ENCODE data around the gene PNMA6E.

PNMA6E gene

GRCh38 chrX:153434801-153435200, 33.7 kb upstream of the PNMA6E start:
- FAIRE-seq = no peak

- no peak for FAIRE-seq
Observed at GRCh38 chrX:153433781-153434285, 32.7 kb upstream of the PNMA6E start.

- FAIRE-seq = no peak
Observed at GRCh38 chrX:153433161-153433680, 32.1 kb upstream of the PNMA6E start.

- FAIRE-seq = no peak
Observed at GRCh38 chrX:153430796-153431195, 29.6 kb upstream of the PNMA6E start.

GRCh38 chrX:153426204-153426603, 25.1 kb upstream of the PNMA6E start:
- FAIRE-seq = no peak

- no peak for FAIRE-seq
Observed at GRCh38 chrX:153423652-153424051, 22.5 kb upstream of the PNMA6E start.

GRCh38 chrX:153421856-153422255, 20.7 kb upstream of the PNMA6E start:
- FAIRE-seq = no peak

- FAIRE-seq = no peak
Observed at GRCh38 chrX:153420851-153421599, 19.9 kb upstream of the PNMA6E start.

- FAIRE-seq = no peak
Observed at GRCh38 chrX:153417637-153418036, 16.5 kb upstream of the PNMA6E start.

- no peak for FAIRE-seq
Observed at GRCh38 chrX:153416781-153417450, 15.8 kb upstream of the PNMA6E start.

- no peak for FAIRE-seq
Observed at GRCh38 chrX:153414856-153415510, 13.8 kb upstream of the PNMA6E start.

- no peak for FAIRE-seq
Observed at GRCh38 chrX:153413731-153414130, 12.6 kb upstream of the PNMA6E start.

GRCh38 chrX:153412746-153413720, 11.9 kb upstream of the PNMA6E start:
- no peak for FAIRE-seq

- no peak for FAIRE-seq
Observed at GRCh38 chrX:153411988-153412574, 10.9 kb upstream of the PNMA6E start.

- no peak for FAIRE-seq
Observed at GRCh38 chrX:153411255-153411987, 10.3 kb upstream of the PNMA6E start, which contains the start of gene ZFP92. TSS of gene ZFP92 (plus strand) at chrX:153411472. CDS start at chrX:153418323, 6,851 bp downstream.

- no peak for FAIRE-seq
Observed at GRCh38 chrX:153410888-153411254, 9.7 kb upstream of the PNMA6E start.

- no peak for FAIRE-seq
Observed at GRCh38 chrX:153410373-153410772, 9.2 kb upstream of the PNMA6E start.

GRCh38 chrX:153409414-153410101, 8.4 kb upstream of the PNMA6E start:
- no peak for FAIRE-seq

- no peak for FAIRE-seq
Observed at GRCh38 chrX:153408871-153409351, 7.8 kb upstream of the PNMA6E start.

GRCh38 chrX:153408221-153408721, 7.1 kb upstream of the PNMA6E start:
- FAIRE-seq = no peak

All from TTC549 (cell line).